Stimulated activated CD4-positive, alpha-beta T cell treated with anti-CD3 and anti-CD28 coated beads, Interleukin-4, amount 100 ng/mL, for 48 hours (primary cell): ENCODE results near the gene AVL9.
"Not testable (repeated sequence)": the region's sequence is repeated elsewhere in the genome, so short reads cannot be mapped to it uniquely, and the experiment has no call there.

Source experiments
- DNase-seq, 2 donors: peaks; one replicate each; pipeline ENCODE4 v3.0.0-alpha.2; 2020; ENCODE audit warnings: low read depth in 2 of 2

AVL9 gene

DNA sequence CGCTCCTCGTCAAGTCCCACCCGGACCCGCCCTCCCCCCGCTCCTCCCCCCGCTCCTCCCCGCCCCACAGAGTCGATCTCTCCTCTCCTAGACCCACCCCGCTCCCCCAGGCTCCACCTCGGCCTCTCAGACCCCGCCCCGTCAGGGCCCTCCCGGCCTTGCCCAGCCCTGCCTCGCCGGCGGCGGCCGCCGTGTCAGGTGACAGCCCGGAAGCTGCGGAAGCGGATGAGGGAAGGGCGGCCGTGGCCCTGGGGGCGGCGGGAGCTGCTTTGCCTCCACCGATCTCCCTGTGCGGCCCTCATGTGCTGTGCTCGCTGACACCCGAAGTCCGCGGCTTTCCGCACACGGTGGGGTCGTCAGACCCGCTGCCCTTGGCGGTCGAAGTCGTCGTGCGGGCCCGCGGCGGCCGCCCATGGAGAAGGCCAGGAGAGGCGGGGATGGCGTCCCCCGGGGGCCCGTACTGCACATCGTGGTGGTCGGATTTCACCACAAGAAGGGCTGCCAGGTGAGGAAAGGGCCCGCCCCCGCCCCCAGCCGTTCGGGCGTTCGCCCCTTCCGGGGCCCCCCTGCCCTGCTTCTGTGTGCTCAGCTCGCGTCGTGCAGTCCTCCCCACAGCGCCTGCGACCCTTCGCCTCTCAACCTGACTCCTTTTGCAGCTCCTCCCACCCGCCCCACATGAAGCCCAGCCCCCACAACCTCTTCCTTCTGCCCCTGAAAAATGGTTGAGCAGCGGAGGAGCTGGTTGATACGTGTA lies at the start of gene AVL9:
AVL9 (plus strand) TSS at position 192 of the 754 bp plus-strand sequence; CDS start at position 413, 221 bp downstream.
- peak; percentile 98 to 99 for DNase-seq

- no peak for DNase-seq
Measured at GRCh38 chr7:32447218-32447617, 48.1 kb upstream of the AVL9 start.

- no peak for DNase-seq
Measured at GRCh38 chr7:32453341-32454011, 41.8 kb upstream of the AVL9 start.

DNA sequence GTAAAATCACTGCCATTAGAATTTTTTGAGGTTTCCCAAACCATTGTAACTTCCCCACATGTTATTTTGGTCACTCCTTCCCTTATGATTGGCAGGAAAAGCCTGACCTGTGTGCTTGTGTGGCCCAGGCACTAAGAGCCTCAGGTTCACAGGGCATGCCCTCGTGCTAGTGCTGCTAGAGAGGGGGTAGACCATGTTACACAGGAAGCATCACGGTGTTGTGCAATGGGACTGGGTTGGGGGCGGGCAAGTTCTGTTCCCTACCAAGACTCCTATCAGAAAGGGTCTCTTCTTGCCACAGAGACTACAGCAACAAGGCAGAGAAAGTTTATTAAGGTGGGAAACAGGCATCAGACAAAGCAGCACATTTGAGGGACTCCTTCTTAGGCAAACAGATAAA lies 37.3 kb upstream of the AVL9 start:
- no peak for DNase-seq

DNA sequence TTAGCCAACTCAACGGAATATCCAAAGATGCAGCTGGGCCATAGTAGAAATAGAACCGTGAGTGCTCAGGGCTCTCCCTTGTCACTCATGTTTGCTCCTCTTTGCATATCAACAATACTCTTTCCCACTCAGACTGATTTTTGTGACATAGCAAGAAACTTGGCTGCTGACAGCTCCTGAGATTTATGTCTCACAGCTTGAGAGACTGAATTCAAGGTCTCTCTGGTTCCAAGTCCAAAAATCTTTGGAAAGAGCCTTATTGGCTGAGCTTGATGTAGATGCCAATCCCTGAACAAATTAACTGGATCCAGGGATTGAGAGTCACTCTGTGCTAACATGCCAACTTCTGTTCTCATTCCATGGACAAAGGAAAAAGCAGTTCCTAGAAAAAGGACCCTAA lies 35.5 kb upstream of the AVL9 start:
- DNase-seq, result no peak

DNA sequence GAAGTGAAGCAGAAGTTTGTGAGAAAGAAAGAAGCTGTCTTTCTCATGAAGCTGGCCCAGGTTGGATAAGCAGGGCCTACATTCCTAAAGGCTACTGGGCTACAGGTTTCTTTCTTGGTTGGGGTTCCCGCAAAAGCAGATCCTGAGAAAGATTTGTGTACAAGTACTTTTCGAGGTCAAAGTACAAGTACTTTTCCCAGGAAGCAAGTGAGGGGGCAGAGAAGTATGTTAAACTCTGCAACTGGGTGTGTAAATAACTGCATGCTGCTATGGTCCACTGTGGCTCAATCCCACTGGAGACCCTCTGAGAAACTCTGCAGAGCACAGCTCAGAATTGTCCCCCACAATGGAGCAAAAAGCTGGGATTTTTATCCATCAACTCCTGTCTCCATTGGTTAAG lies 33.8 kb upstream of the AVL9 start:
- no peak for DNase-seq

- DNase-seq, result no peak
Measured at GRCh38 chr7:32462451-32462850, 32.8 kb upstream of the AVL9 start.

DNA sequence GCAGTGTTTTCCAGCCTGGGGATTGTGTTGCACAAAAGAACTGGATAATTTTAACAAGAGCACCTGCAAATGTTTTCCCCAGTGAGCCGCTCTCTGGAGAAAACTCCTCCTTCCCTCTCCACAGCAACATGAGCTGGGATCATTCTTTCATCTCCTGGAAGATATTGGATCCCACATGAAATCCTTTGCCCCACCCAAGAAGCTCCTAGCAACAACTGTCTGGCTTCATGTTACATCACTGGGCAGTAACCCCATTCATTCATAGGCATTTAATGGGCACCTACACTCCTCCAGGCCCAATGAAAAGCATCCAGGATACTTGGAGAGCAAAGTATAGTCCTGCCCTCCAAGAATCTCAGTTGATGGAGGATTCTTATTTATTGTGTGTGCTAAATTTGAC lies 32.3 kb upstream of the AVL9 start:
- no peak for DNase-seq

DNA sequence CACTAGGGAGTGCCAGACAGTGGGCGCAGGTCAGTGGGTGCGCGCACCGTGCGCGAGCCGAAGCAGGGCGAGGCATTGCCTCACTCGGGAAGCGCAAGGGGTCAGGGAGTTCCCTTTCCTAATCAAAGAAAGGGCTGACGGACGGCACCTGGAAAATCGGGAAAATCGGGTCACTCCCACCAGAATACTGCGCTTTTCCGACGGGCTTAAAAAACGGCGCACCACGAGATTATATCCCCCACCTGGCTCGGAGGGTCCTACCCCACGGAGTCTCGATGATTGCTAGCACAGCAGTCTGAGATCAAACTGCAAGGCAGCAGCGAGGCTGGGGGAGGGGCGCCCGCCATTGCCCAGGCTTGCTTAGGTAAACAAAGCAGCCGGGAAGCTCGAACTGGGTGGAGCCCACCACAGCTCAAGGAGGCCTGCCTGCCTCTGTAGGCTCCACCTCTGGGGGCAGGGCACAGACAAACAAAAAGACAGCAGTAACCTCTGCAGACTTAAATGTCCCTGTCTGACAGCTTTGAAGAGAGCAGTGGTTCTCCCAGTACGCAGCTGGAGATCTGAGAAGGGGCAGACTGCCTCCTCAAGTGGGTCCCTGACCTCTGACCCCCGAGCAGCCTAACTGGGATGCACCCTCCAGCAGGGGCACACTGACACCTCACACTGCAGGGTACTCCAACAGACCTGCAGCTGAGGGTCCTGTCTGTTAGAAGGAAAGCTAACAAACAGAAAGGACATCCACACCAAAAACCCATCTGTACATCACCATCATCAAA lies 30.5 kb upstream of the AVL9 start:
- not testable (repeated sequence) for DNase-seq

- not testable (repeated sequence) for DNase-seq
Measured at GRCh38 chr7:32470004-32470403, 25.3 kb upstream of the AVL9 start.

DNA sequence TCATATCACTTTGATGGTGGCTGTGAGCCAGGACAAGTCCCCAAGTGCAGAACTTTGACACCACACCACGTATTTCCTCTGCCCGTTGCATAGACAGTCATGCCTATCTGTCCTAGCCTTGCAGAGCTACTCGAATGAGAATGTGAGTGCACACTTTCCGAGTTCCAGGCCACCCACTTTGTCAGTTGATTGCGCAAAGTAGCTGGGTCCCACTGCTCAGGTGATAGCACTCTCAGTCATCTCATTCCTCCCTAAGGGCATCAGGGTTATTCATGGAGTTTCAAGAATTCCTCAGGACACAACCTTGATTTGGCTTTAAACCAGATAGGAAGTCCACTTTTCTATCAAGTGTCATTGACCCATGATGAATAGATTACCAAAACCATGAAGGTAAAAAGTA lies 24.4 kb upstream of the AVL9 start:
- no peak for DNase-seq

DNA sequence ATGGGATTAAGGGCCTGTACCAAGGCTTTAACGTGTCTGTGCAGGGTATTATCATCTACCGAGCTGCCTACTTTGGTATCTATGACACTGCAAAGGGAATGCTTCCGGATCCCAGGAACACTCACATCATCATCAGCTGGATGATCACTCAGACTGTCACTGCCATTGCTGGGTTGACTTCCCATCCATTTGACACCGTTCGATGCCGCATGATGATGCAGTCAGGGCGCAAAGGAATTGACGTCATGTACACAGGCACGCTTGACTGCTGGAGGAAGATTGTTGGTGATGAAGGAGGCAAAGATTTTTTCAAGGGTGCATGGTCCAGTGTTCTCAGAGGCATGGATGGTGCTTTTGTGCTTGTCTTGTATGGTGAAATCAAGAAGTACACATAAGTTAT lies 23.3 kb upstream of the AVL9 start:
- no peak for DNase-seq

DNA sequence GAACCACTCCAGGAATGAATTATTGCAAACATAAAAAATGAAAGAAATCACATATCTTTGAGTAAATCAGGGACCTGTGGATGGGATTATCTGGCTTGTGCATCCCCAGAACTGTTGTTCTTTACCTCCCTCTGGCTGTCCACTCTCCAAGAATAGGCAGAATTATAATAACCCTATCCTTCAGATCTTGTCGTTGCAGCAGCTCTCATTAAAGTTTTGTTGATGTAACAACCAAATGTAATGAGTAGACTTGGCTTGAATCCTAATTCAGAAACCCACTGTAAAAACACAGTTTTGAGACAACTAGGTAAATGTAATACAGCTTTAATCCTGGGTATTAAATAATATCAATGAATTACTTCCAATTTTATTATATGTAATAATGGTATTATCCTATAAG lies 21.3 kb upstream of the AVL9 start:
- no peak for DNase-seq

DNA sequence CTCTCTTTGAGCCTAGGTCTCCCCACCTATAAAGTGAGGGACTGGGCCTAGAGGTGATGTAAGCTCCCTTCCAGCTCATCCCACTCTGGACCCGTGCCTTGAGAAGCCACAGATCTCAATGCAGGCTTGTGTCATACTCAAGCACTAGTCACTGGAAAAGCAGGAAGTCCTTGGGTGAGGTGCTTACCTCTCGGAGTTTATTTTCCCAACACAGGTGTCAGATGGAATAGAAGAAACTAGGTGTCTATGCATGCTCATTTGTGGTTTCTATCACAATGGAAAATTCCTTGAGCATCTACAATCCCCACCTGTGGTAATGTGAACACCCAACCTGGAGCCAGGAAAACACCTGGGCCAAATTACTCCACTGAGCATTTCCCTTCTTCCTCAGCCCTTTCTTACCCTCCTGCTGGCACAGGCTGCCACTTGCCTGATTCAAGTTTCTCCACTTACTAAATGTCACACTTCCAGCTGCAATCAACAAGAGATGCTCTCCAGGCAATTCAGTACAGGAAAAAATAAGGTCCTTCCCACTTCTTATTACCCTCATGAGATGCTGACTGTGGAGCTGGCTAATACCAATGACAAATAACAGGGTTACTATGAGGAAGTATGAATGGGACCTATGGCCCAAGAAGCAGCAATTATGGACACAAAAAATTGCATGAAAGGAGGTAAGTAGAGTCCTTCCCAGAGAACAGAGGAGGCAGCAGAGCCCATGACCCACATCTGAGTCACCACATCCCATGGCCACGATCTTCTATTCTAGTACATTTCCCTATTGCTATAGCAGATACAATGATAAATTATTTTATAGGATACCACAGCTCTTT lies 18.3 kb upstream of the AVL9 start:
- no peak for DNase-seq

DNA sequence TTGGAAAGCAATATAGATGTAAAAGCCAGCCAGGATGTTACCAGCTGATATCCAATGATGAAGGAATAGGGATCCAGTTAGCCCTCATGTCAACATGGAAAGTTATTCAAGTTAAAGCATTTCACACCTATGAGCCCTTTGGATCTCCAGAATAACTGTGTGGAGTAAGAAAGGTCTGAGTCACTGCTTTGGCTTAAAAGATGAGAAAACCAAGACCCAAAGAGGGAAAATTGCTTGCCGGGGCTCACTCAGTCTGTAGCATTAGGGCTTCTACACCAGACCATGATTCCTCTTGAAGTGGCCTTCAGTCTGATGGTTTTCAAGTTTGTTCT lies 17.7 kb upstream of the AVL9 start:
- no peak for DNase-seq

GRCh38 chr7:32479574-32480200 lies 15.6 kb upstream of the AVL9 start:
- DNase-seq, result no peak

DNA sequence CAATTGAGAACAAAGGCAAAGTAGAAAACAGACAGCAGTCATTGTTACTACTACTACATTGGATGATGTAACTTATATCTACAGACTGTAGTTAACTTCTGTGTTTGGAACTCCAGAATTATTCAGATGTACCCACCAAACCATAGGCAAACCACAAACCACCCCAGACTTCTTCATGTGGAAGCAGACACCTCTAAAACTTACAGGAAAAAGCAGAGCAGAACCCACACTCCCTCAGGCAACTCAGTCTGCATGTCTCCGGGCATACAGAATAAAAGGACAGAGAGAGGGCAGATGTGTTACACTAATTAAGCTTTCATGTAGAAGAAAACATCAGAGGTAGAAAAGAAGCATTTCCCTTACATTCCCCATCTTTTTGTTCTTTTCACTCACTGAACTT lies 14.1 kb upstream of the AVL9 start:
- no peak for DNase-seq

- no peak for DNase-seq
Measured at GRCh38 chr7:32481921-32482320, 13.4 kb upstream of the AVL9 start.

DNA sequence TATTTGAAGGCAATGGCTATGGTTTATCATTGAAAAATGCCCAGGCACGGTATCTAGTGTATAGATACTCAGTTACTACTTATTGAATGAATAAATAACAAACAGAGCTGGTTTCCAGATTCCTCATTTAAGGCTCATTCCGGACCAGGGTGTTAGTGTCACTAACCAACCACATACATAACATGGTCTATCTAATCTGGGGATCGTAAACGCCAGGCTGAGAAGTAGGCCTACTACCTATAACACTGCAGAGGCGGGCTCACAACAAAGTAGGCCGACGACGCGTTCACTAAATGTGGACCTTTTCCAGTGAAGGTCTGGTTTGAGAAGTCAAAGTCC lies 5.5 kb upstream of the AVL9 start:
- DNase-seq, result no peak

GRCh38 chr7:32490127-32490796 lies 5.0 kb upstream of the AVL9 start, which contains the start of gene LSM5:
TSS of gene LSM5 (minus strand) at chr7:32490380. CDS start at chr7:32490365, 15 bp downstream.
- DNase-seq, result peak; percentile 75 to 86

- no peak for DNase-seq
Measured at GRCh38 chr7:32494946-32495297, 367 bp upstream of the AVL9 start.
